OCI-LY1 (cell line): Measurements from ENCODE around the gene TPSB2.
"Not testable (repeated sequence)": the region's sequence is repeated elsewhere in the genome, so short reads cannot be mapped to it uniquely, and the experiment has no call there.

Experiments
- H2AFZ ChIP-seq: fragments of 200-600 bp; sonication (generic), shearing (Covaris generic); 2 replicates; pipeline ENCODE4 v1.6.0; 2014; ENCODE audit warnings: antibody characterized with exemption, mild to moderate bottlenecking, low read length
- H3F3A ChIP-seq: fragments of 200-600 bp; sonication (generic), shearing (Covaris generic); 2 replicates; pipeline ENCODE4 v1.6.0; 2014; ENCODE audit warnings: mild to moderate bottlenecking, antibody characterized with exemption, low read length, moderate library complexity; ENCODE audit not compliant: insufficient read depth
- H3K27ac ChIP-seq: fragments of 200-600 bp; sonication (generic); 2 replicates; pipeline ENCODE4 v1.5.1; 2014; ENCODE audit warnings: low read length, mixed run types, mild to moderate bottlenecking, low read depth; ENCODE audit not compliant: poor library complexity, severe bottlenecking
- H3K27me3 ChIP-seq: fragments of 200-600 bp; sonication (generic); 2 replicates; pipeline ENCODE4 v1.6.0; 2014; ENCODE audit warnings: antibody characterized with exemption, mild to moderate bottlenecking, low read length, moderate library complexity; ENCODE audit not compliant: insufficient read depth
- H3K36me3 ChIP-seq: fragments of 200-600 bp; sonication (generic); 2 replicates; pipeline ENCODE4 v1.6.1; 2014; ENCODE audit warnings: mild to moderate bottlenecking, antibody characterized with exemption, low read length, moderate library complexity, mixed read lengths; ENCODE audit not compliant: insufficient read depth
- H3K4me1 ChIP-seq: fragments of 200-600 bp; sonication (generic); 2 replicates; pipeline ENCODE4 v1.5.1; 2014; ENCODE audit warnings: mild to moderate bottlenecking, low read length, moderate library complexity; ENCODE audit not compliant: insufficient read depth, severe bottlenecking
- H3K4me2 ChIP-seq: fragments of 200-600 bp; sonication (generic), shearing (Covaris generic); 2 replicates; pipeline ENCODE4 v1.6.1; 2014; ENCODE audit warnings: low read length
- H3K4me3 ChIP-seq: fragments of 200-600 bp; sonication (generic); 2 replicates; pipeline ENCODE4 v1.5.1; 2014; ENCODE audit warnings: low read length, low read depth, mild to moderate bottlenecking, mixed read lengths; ENCODE audit not compliant: poor library complexity, severe bottlenecking
- H3K79me2 ChIP-seq: fragments of 200-600 bp; shearing (Covaris generic); 2 replicates; pipeline ENCODE4 v1.6.1; 2016; ENCODE audit warnings: mixed run types, low read length, mixed read lengths; ENCODE audit not compliant: insufficient read depth
- H3K9ac ChIP-seq: fragments of 200-600 bp; sonication (generic), shearing (Covaris generic); 2 replicates; pipeline ENCODE4 v1.6.1; 2014; ENCODE audit warnings: mild to moderate bottlenecking, low read length, mixed read lengths
- H3K9me2 ChIP-seq: fragments of 200-600 bp; sonication (generic), shearing (Covaris generic); 2 replicates; pipeline ENCODE4 v1.6.1; 2014; ENCODE audit warnings: low read depth, mild to moderate bottlenecking, low read length, mixed read lengths
- H3K9me3 ChIP-seq: fragments of 200-600 bp; shearing (Covaris generic); 2 replicates; pipeline ENCODE4 v1.6.1; 2014; ENCODE audit warnings: low read length, mixed read lengths
- H4K20me1 ChIP-seq: fragments of 200-600 bp; sonication (generic), shearing (Covaris generic); 2 replicates; pipeline ENCODE4 v1.6.0; 2016; ENCODE audit warnings: mild to moderate bottlenecking, low read length; ENCODE audit not compliant: insufficient read depth
- CTCF ChIP-seq: fragments of 200-600 bp; sonication (generic), shearing (Covaris generic); IDR thresholded peaks from 2 replicates; pipeline ENCODE4 v1.5.1; 2017; ENCODE audit warnings: mild to moderate bottlenecking, antibody characterized with exemption, low read length, moderate library complexity, mixed read lengths
- EZH2 ChIP-seq: fragments of 200-600 bp; sonication (generic), shearing (Covaris generic); IDR thresholded peaks from 2 replicates; pipeline ENCODE4 v1.8.0; 2017; ENCODE audit warnings: borderline replicate concordance, mixed run types, mild to moderate bottlenecking, antibody characterized with exemption, low read length, moderate library complexity, mixed read lengths

The TPSB2 gene

GRCh38 chr16:1199347-1200013, 30.5 kb downstream of the TPSB2 start:
- no peaks in the 10 kb centered on the region for H3K79me2 ChIP-seq
- no peak overlapping the region for H3K4me3 ChIP-seq
- no peak overlapping the region for H3K4me2 ChIP-seq
- no peaks in the 10 kb centered on the region for H3K9me3 ChIP-seq
- no peak overlapping the region for H3K27ac ChIP-seq
- TF ChIP-seq EZH2 (no peak), CTCF (no peak)
- no peaks in the 10 kb centered on the region for H4K20me1 ChIP-seq
- H3K27me3 ChIP-seq, result no peaks in the 10 kb centered on the region
- no peak overlapping the region for H3K9ac ChIP-seq
- H3K9me2 ChIP-seq, result no peaks in the 10 kb centered on the region
- no peaks in the 10 kb centered on the region for H3K4me1 ChIP-seq
- H3K36me3 ChIP-seq, result no peaks in the 10 kb centered on the region
- no peak overlapping the region for H2AFZ ChIP-seq
- H3F3A ChIP-seq, result no peaks in the 10 kb centered on the region

- not testable (repeated sequence) for H3K4me1 ChIP-seq, H2AFZ ChIP-seq, H3F3A ChIP-seq, H3K9me2 ChIP-seq, H3K79me2 ChIP-seq, H3K36me3 ChIP-seq, H3K27ac ChIP-seq, H3K4me2 ChIP-seq, H3K9me3 ChIP-seq, H3K27me3 ChIP-seq, H3K9ac ChIP-seq, H4K20me1 ChIP-seq, H3K4me3 ChIP-seq
Measured at GRCh38 chr16:1198671-1199346, 31.2 kb downstream of the TPSB2 start.

- no peaks in the 10 kb centered on the region for H3K27me3 ChIP-seq
- H3K9me3 ChIP-seq, result no peaks in the 10 kb centered on the region
- H3K4me2 ChIP-seq, result no peak overlapping the region
- no peaks in the 10 kb centered on the region for H3K9me2 ChIP-seq
- no peaks in the 10 kb centered on the region for H3K4me1 ChIP-seq
- no peaks in the 10 kb centered on the region for H4K20me1 ChIP-seq
- H3K9ac ChIP-seq, result no peak overlapping the region
- no peaks in the 10 kb centered on the region for H3K36me3 ChIP-seq
- no peaks in the 10 kb centered on the region for H3F3A ChIP-seq
- no peak overlapping the region for H2AFZ ChIP-seq
- H3K27ac ChIP-seq, result no peak overlapping the region
- H3K79me2 ChIP-seq, result no peaks in the 10 kb centered on the region
- no peak overlapping the region for H3K4me3 ChIP-seq
- TF ChIP-seq CTCF (no peak), EZH2 (no peak)
Measured at GRCh38 chr16:1198194-1198593, 31.8 kb downstream of the TPSB2 start.
